HG02970 (cell line): ENCODE results near the gene IGFBP7.

Experiments
- ATAC-seq: cut with Tn5 transposase; IDR thresholded peaks from one replicate; pipeline ENCODE4 v1.9.1; 2021; ENCODE audit warnings: mild to moderate bottlenecking, moderate library complexity, moderate number of reproducible peaks; ENCODE audit not compliant: unreplicated experiment, low FRiP score

The IGFBP7 gene

DNA sequence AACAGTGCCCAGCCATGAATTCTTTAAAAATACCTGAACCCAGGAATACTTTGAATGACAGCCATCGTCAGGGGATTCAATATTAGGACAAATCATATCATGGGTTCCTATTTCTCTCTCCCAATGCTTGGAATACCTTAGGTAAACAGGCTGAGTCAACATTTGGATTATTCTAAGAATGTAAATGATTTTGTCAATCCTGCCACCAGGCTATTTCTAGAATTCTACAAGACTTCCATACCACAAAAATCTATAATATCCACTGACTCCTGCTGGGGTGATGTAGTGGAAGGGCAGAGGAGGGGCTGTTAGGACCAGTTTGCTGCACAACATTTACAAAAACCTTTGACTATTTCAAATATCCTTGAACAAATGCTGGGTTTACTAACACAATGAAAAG, 65.2 kb downstream of the IGFBP7 start:
- ATAC-seq: no peak

DNA sequence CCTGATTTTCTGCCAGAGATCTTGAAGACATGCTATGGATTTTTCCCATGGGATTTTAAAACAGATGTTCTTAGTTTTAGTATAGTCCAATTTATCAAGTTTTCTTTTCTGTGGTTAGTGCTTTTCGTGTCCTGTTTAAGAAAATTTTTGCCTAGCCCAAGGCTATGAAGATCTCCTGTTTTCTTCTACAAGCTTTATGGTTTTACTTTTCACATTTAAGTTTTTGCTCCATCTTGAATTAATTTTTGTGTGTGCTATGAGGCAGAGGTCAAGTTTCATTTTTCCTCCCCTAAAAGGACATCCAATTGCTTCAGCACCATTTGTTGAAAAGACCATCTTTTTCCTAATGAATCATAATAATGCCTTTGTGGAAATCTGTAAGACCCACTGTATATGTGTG, 65.9 kb downstream of the IGFBP7 start:
- no peak for ATAC-seq

DNA sequence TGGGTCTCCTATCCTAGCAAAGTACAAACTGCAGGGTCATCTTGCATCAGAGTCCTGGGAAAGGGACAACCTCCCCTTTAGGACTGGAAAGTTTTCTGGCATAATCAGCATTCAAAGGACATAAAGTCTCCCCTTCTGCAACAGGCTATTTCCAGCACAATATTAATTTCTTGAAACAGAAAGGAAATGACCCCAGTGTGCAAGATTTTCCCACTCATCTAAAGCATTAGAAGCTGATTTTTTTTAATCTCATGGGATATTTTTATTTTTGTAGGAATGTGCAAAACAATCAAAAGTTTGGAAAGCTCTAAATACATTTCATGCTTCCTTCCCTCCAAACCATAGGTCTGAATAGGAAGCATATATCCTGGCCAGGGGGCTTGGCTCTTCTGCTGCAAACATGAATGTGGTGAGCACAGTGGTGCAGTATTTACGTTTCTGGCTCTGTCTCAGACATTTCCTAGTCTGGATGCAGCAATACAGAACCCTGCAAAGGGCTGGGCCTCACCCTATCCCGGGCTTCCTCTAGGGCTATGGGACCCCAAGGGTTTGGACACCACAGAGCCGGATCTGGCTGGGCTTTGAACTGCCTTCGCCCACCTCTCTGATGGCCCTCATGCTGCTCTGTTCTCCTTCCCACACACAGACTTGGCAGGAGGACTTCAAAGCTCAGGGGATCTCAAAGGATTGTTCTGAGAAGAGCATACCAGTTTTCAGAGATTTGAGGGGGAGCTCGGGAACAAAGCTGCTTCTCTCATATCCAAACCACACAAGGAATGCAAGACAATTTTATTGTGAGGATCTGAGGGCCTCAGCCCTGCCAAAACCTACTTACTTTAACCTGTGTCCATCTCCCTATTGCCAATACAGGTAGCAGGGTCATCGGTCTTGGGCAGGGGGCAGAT, 66.6 kb downstream of the IGFBP7 start:
- ATAC-seq: no peak

DNA sequence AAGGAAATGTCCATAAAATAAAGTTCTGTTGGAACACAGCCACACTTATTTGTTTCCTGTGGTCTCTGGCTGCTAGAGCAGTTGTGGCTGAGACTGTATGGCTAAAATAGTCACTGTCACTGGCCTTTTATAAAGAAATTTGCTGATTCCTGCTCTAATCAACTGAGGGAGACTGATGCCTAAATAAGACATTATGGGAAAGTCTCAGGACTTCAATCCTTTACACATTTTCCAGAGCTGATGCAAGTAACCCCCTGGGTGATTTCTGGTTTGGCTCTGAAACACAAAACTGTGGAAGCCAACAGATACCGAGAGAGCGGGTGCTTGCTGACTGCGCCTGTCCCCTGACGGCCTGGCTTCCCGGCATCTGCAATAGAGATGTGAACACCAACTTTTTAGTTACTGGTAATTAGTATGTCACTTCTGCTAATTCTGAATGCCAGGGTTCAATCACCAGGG, 67.4 kb downstream of the IGFBP7 start:
- no peak for ATAC-seq

DNA sequence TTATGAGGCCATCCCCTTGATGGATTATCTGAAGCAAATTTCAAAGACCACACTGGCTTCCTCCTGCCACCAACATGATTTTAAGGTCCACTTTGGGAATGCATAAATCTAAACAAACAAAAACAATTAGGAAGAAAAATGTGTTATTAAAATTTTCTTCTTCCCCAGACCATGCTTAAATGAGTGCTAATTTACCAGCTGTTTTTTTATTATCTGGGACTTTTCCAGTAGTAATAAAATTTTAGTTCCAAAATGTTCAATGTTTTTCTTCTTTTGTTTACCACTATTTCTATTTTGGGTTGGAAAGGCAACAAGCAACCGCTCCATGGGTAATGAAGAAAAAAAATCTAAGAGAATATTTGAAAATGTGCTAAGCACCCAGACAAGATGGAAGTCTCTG, 69.2 kb downstream of the IGFBP7 start:
- ATAC-seq: no peak

DNA sequence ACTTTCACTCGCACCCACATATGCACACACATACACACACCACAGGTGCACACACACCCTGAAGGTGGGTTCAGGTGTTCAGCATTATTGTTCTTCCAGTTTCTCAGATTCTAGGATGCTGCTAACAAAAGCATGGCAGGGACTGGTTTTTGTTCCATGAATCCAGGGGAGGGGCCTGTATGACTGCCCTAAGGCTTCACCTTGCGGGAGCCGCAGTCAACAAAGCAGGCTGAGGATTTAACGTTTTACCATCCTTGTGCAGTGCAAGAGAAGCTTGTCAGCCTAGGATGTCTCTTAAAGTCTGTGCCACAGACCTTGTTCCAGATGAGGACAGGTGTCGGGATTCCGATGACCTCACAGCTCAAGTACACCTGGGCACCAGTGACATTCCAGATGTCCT, 69.7 kb downstream of the IGFBP7 start:
- no peak for ATAC-seq

DNA sequence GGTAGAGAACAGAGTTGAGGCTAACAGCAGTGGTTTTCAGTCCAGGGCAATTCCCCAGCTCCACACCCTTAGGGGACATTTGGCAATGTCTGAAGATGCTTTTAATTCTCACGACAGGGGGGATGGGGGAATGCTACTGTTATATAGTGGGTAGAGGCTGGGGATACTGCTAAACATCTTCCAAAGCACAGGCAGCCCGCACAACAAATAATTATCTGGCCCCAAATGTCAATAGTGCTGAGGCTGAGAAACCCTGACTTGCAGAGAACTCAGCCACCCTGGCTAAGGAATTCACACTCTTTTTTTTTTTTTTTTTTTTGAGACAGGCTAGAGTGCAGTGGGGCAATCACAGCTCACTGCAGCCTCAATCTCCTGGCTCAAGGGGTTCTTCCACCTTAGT, 70.8 kb downstream of the IGFBP7 start:
- ATAC-seq: no peak

DNA sequence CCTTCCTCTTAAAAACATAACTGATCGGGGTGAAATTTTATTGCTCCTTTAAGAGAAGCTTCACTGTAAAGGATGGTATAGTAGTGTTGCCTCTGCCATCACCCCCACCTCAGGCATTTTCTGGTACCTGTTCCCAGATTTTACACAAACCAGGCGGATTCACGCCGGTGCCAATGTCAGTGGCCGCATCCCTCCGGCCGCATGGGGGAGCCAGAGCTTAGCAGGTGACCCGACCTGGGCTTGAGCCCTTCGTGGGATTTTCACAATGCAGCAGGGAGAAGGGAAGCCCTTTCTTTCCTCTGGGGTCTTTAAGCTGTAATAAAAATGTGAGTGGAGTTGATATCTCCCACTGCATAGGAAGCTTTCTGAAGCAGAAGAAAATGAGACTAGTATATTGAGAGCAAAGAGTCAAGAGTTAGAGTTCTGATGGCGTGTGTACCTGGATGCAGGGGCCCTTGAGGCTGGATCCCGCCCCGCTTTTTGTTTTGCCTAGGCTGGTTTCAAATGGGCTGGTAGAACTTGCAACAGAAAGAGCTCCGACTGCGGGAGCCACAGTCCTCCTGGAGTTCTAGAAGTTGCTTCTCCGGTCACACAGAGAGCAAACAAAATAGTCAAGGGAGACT, 72.1 kb downstream of the IGFBP7 start:
- no peak for ATAC-seq

DNA sequence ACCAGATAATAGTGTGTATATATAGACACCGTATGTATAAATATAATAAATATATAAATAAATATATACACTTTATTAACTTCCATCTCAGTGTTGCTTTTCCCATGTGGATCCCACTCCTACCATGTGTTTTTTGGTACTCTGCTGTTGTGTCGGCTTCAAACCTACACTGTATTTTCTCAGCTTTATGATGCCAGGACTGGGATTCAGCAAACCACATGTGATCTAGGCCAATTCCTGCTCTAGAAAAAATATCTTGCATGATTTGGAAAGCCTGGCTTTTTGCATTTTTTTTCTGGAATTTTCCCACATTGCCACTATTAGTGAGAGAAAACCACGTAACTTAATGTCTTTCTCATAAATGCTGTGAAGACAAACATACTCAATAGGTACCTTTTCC, 75.7 kb downstream of the IGFBP7 start:
- no peak for ATAC-seq

DNA sequence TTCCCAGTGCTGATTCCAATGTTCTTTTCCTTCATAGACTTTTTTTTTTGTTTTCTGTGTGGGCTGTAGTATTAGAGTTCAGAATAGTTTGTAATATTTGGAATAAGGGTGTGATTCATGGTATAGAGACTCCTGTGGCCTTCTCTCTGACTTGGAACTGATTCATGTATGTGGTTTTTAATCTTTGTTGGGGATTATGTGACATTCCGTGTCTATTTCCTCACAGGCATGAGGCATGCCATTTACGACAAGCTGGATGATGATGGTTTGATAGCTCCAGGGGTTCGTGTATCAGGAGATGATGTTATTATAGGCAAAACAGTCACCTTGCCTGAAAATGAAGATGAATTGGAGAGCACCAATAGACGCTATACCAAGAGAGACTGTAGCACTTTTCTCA, 87.1 kb downstream of the IGFBP7 start:
- no peak for ATAC-seq

DNA sequence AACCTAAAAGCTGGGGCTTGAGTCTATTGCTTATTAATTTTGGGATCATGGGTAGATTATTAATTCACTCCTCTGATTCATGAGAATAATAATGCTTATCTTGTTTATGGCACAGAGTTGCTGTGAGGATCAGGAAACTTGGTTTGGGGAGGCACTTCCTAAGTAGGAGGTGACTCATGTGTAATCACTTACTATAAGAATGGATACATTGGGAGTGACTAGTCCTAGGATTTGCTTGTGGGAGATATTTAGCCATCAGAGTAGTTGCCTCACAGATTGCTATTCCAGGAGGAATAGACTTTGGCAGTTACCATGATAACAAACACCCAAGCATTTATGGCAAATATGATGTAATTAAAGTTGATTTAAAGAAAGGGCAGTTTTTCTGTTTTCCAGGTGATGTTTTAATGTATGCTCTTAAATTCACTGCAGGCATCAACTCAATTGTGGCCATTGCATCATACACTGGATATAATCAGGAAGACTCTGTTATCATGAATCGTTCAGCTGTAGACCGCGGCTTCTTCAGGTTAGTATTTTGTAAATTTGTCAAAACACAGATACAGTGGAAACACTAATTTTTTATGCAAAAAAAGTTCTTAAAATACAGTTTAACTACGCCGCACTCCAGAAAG, 89.6 kb downstream of the IGFBP7 start:
- no peak for ATAC-seq

DNA sequence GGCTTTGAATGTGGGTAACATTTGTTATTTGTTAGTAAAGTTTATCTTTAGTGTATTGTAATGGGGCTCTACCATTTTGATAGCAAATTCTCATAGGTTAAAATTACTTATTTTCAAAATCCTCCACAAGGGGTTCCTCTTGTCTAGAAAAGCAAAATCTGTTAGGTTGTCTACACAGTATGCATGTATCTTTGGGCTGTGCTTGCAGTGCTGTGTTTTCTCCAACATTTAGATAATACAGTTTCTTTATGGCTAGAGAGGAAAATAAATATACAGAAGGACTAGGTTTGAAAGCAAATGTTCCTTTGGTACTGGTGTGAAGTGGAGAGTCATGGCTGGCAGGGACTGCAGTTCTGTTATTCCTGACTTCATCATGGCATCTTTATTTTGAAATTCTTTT, 91.2 kb downstream of the IGFBP7 start:
- ATAC-seq: no peak

DNA sequence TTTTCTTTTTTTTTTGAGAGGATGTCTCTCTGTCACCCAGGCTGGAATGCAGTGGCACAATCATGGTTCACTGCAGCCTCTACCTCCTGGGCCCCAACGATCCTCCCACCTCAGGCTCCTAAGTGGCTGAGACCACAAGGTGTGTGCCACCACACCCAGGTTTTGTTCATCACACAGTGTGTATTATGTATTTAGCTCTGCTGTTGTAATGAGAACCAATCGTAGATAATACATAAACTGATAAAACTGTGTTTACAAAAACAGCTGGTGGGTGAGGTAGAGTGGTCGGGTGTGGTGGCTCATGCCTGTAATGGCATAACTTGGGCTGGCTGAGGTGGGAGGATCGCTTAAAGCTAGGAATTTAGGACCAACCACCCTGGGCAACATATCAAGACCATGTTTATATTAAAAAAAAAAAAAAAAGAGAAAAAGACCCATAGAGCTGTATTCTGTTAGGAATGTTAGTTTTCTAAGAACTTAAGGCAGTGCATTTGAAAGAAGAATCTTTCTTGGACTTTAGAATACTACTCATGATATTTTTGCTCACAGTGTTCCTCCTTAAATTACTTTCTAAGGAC, 96.6 kb downstream of the IGFBP7 start:
- no peak for ATAC-seq

DNA sequence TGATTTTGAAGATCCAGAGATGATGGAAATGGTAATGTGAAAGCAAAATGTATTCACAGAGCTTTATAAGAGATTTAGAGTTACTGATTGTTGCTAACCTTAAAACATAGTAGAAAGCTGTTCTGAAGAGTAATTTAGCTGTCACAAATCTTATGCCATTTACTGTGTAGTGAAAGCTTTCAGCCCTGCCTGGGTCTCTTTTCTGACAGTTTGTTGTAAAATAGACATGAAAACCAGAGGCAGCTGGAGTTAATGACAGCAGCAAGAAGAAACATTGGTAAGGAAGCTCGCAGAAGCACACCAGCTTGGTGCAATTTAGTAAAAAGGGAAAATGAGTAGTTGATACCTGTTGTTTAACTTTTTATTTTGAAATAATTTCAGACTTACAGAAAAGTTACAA, 110.4 kb downstream of the IGFBP7 start:
- no peak for ATAC-seq

DNA sequence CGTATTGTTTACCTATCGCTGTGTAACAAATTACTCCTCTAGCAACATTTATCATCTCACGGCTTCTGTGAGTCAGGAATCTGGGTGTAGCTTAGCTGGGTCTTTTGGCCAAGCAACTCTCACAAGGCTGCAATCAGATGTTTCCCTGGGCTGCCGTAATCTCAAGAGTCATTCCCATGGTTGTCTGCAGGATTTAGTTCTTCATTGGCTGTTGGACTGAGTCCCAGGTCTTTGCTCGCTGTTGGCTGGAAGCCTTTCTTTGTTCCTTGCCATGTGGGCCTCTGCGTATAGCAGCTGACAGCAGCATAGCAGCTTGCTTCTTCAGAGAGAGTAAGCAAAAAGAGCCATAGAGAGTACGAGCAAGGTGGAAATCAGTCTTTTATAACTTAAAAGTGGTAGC, 114.7 kb downstream of the IGFBP7 start:
- ATAC-seq: no peak

DNA sequence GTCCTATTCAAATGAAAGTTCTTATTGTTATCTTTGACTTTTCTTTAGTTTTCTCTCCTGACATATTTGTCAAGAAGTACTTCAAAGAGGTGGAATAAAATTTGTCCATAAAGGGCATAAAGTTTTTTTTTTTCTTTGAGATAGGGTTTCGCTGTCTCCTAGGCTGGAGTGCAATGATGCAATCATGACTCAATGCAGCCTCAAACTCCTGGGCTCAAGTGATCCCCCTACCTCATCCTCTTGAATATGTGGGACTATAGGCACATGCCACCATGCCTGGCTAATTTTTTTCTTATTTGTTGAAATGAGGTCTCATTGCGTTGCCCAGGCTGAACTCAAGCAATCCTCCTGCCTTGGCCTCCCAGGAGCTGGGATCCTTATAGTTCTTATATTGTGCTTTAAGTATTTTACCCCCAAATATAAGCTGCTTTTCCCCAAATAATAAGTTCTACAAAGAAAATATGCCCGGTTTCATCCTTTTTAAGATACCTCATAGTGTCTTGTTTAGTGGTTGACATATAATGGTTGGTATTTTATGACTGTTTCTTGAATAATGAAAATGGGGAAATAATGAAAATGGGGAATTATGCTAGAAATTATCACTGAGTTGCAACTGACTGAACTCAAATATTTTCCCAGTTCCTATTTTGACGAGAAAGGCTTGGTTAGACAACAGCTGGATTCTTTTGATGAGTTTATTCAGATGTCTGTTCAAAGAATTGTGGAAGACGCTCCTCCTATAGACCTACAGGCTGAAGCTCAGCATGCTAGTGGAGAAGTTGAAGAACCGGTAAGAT, 119.9 kb downstream of the IGFBP7 start:
- ATAC-seq: no peak

DNA sequence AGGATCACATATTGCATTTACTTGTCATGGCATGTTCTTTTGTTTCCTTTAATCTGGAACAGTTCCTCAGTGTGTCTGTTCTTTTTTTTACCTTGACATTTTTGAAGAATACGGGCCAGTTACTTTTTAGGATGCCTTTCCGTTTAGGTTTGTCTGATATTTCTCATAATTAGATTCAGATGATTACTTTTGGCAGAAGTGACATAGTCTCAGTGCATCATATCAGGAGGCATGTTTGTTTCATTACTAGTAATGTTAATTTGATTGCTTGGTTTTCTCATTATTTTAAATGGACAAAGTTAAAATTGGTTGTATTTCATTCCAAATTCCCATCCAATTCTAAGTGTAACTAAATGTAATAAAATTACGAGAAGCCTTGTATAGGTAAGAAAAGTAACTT, 123.2 kb downstream of the IGFBP7 start:
- no peak for ATAC-seq

DNA sequence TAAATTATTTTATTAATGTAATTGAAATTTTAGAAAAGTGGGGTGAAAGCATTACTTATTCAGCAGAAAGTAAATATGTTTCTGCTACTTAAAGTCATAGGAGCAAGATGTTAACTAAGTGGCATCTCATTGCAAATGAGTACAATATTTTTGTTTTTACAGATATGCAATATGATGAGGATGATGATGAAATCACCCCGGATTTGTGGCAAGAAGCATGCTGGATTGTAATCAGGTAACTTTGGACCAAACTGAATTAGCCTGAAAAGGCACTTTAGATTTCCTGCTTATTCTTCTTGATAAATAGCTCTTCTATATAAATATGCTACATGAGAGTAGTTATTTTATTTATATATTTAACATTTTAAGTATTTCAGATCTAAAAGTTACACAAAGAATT, 124.0 kb downstream of the IGFBP7 start:
- ATAC-seq: no peak

DNA sequence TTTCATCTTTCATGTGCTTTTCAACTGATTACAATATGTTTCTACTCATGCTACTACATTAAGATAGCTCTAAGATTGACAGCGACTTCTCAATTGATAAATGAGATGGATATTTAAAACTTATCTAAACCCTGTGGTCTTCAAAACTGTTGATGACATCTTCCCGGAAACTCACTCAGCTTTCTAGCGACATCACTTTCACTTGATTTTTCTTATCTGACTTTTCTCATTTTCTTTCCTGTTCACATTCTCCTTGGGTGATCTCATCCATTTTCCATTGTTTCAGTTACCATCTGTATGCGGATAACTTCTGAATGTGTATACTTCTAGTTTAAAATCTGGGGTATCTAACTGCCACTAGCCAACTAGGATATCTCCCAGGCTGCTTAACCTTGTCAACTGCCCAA, 128.4 kb downstream of the IGFBP7 start:
- no peak for ATAC-seq
